Endothelial cell of umbilical vein (primary cell): ENCODE data around the gene BDKRB2. TPM values are rescaled to one million over a fixed set of nuclear protein-coding genes. Genes with fewer than 3 reads are reported as not detected.

ENCODE experiments used
- BruUV-seq: library from RNA; stranded (reverse); fragments of 400-500 nt; replicated peaks from 2 replicates; lab custom pipeline; 2021; lab: Mats Ljungman, UMichigan
- CTCF ChIA-PET: fragments of 300-600, 350-600 bp; sonication (Branson Sonifier 250); formaldehyde crosslinking; loops from one replicate; lab custom pipeline; 2021; ENCODE audit warnings: antibody characterized with exemption, inconsistent platforms; lab: Charles Lee
- POLR2A ChIA-PET: fragments of 300-600, 350-600 bp; sonication (Branson Sonifier 250); formaldehyde crosslinking; loops from one replicate; lab custom pipeline; 2021; ENCODE audit warnings: antibody characterized with exemption, inconsistent platforms; lab: Charles Lee
- DNase-seq: peaks from one replicate; pipeline ENCODE4 v3.0.0-alpha.2; 2011; ENCODE audit warnings: low read depth, low spot score
- FAIRE-seq: peaks from 2 replicates; lab custom pipeline; 2011; peaks lifted over from hg19 to GRCh38; lab: Jason Lieb, UNC
- H2AFZ ChIP-seq: 2 replicates; pipeline ENCODE4 v1.6.0; 2012; ENCODE audit warnings: low read depth, low read length, control low read depth, inconsistent platforms
- H3K27ac ChIP-seq: 2 replicates; pipeline ENCODE4 v1.5.1; 2011; ENCODE audit warnings: low read depth, mild to moderate bottlenecking, control low read depth, low read length, moderate library complexity; ENCODE audit not compliant: insufficient read depth
- H3K27me3 ChIP-seq, 2 experiments: 2 replicates each; pipeline versions ENCODE4 v1.6.0 to v1.6.1; 2011; ENCODE audit warnings: low read length in 2 of 2, mixed read lengths in 1 of 2; ENCODE audit not compliant: control insufficient read depth in 2 of 2, insufficient read depth in 2 of 2
- H3K36me3 ChIP-seq, 2 experiments: 2 replicates in 1 of 2; 3 replicates in 1 of 2; pipeline ENCODE4 v1.5.1; 2011; ENCODE audit warnings: low read length in 2 of 2, mild to moderate bottlenecking in 1 of 2, moderate library complexity in 1 of 2; ENCODE audit not compliant: control insufficient read depth in 2 of 2, insufficient read depth in 2 of 2; ENCODE audit errors: extremely low read depth in 1 of 2
- H3K4me1 ChIP-seq: 3 replicates; pipeline ENCODE4 v1.5.1; 2011; ENCODE audit warnings: mild to moderate bottlenecking, low read length; ENCODE audit not compliant: control insufficient read depth, insufficient read depth; ENCODE audit errors: extremely low read depth
- H3K4me2 ChIP-seq: 2 replicates; pipeline ENCODE4 v1.6.1; 2011; ENCODE audit warnings: low read length, control low read depth, mixed read lengths; ENCODE audit not compliant: insufficient read depth
- H3K4me3 ChIP-seq, 3 experiments: fragments of 200-600 bp in 1 of 3; sonication (generic), shearing (Covaris generic) in 1 of 3; replicated peaks in 1 of 3; 2 replicates each; pipeline ENCODE4 v1.5.1; 2011 to 2016; ENCODE audit warnings: control low read depth in 3 of 3, low read length in 3 of 3, mild to moderate bottlenecking in 2 of 3, inconsistent platforms in 1 of 3, low read depth in 1 of 3, moderate library complexity in 1 of 3; ENCODE audit not compliant: insufficient read depth in 1 of 3
- H3K79me2 ChIP-seq: 2 replicates; pipeline ENCODE4 v1.6.0; 2012; ENCODE audit warnings: low read length, inconsistent platforms; ENCODE audit not compliant: control insufficient read depth, insufficient read depth
- H3K9ac ChIP-seq: replicated peaks from 2 replicates; pipeline ENCODE3; 2011; ENCODE audit warnings: low read length, control low read depth; ENCODE audit not compliant: insufficient read depth; ENCODE audit errors: extremely low read depth
- H3K9me1 ChIP-seq: replicated peaks from 3 replicates; pipeline ENCODE4 v1.6.0; 2011; ENCODE audit warnings: mild to moderate bottlenecking, low read length; ENCODE audit not compliant: control insufficient read depth, insufficient read depth; ENCODE audit errors: extremely low read depth
- H3K9me3 ChIP-seq: replicated peaks from 2 replicates; pipeline ENCODE4 v1.5.1; 2012; ENCODE audit warnings: low read length, inconsistent platforms; ENCODE audit not compliant: control insufficient read depth, insufficient read depth
- H4K20me1 ChIP-seq: replicated peaks from 2 replicates; pipeline ENCODE3; 2011; ENCODE audit warnings: mild to moderate bottlenecking, low read length; ENCODE audit not compliant: control insufficient read depth, insufficient read depth; ENCODE audit errors: extremely low read depth
- EZH2 ChIP-seq: IDR thresholded peaks from 2 replicates; pipeline ENCODE4 v1.6.1; 2012; ENCODE audit warnings: borderline replicate concordance, low read depth, mild to moderate bottlenecking, moderate library complexity, low read length, inconsistent platforms; ENCODE audit not compliant: severe bottlenecking
- FOS ChIP-seq: IDR thresholded peaks from 2 replicates; pipeline ENCODE4 v1.6.1; 2011; ENCODE audit warnings: mild to moderate bottlenecking, low read length, moderate library complexity, borderline replicate concordance; ENCODE audit not compliant: insufficient read depth
- GATA2 ChIP-seq: IDR thresholded peaks from 2 replicates; pipeline ENCODE4 v1.7.0; 2011; ENCODE audit warnings: low read depth, mild to moderate bottlenecking, moderate library complexity, mixed read lengths, low read length; ENCODE audit not compliant: insufficient read length, insufficient read depth
- JUN ChIP-seq: IDR thresholded peaks from 2 replicates; pipeline ENCODE4 v1.6.1; 2011; ENCODE audit warnings: borderline replicate concordance, low read depth; ENCODE audit not compliant: insufficient read length, insufficient read depth
- MAX ChIP-seq: IDR thresholded peaks from 2 replicates; pipeline ENCODE4 v1.6.1; 2011; ENCODE audit not compliant: insufficient read depth, insufficient read length
- MYC ChIP-seq: IDR thresholded peaks from one replicate; pipeline ENCODE4 v1.6.1; 2011; ENCODE audit warnings: mild to moderate bottlenecking, low read depth, low read length
- POLR2A ChIP-seq: IDR thresholded peaks from 2 replicates; pipeline ENCODE4 v1.6.1; 2012; ENCODE audit warnings: low read depth, mild to moderate bottlenecking, control low read depth, low read length
- POLR2AphosphoS5 ChIP-seq: IDR thresholded peaks from 2 replicates; pipeline ENCODE4 v1.6.1; 2012; ENCODE audit warnings: low read depth, mild to moderate bottlenecking, control low read depth, low read length, moderate library complexity; ENCODE audit not compliant: insufficient read depth
- dilution Hi-C: fragments of 300-500 bp; cut with MboI; formaldehyde crosslinking; loops from one replicate; pipeline ENCODE4 v1.15.0; 2019; ENCODE audit warnings: low sequenced_read_pairs; ENCODE audit not compliant: extremely low pct_ligation_motif_present
- intact Hi-C: fragments of 100-400 bp; cut with micrococcal nuclease; formaldehyde crosslinking; loops from one replicate; pipeline ENCODE4 v1.10.0; 2022
- polyA plus RNA-seq, 4 experiments: library from polyadenylated mRNA; depleted of rRNA in 3 of 4; stranded (reverse) in 3 of 4; unstranded in 1 of 4; fragments of >200 nt; gene quantifications; 2 replicates each; pipeline versions ENCODE4 v1.2.1 to v1.2.3, GENCODE V29; 2011 to 2012; ENCODE audit warnings: missing spikeins in 1 of 4
- total RNA-seq: library from RNA; stranded (reverse); gene quantifications from 2 replicates; pipeline ENCODE4 v1.2.3, GENCODE V29; 2021
- TF ChIP-seq, protein P1 (sequence below), 2 donors: IDR thresholded peaks; 1 replicate in 1 of 2; 2 replicates in 1 of 2; pipeline ENCODE4 v1.5.1; 2011; ENCODE audit warnings: low read length in 2 of 2, mild to moderate bottlenecking in 2 of 2, moderate library complexity in 2 of 2, control low read depth in 1 of 2, inconsistent platforms in 1 of 2, low read depth in 1 of 2; ENCODE audit not compliant: insufficient read depth in 1 of 2; ENCODE audit errors: extremely low read depth in 1 of 2

BDKRB2 gene
- total and polyA plus RNA-seq, 2 donors (not counting 3 experiments of a cell fraction or from before 2014, with no cell fraction given), result 0.22 to 0.77 TPM

DNA sequence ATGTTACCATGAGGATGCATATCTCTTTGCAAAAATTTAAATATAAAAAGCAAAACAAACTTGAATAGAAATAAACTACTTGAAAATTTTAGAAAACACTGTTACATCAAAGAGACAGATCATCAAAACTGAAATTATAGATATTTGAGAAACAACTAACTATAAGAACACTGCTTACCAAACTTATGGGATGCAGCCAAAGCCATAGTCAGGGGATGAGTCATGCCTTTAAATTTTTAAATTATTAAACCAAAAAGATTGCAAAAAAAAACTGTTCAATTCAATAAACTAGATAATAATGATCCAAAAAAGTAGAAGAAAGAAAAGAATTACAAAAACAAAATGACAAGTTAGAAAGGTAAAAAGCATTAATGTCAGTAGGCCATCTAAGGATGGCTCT lies 7.5 kb downstream of the BDKRB2 start:
- Histone ChIP-seq H3K27me3 (no peaks in the 10 kb centered on the region), H3K9ac (no peak overlapping the region), H4K20me1 (no peaks in the 10 kb centered on the region), H2AFZ (no peak overlapping the region), H3K4me2 (no peak overlapping the region), H3K79me2 (no peaks in the 10 kb centered on the region), H3K4me3 (no peak overlapping the region), H3K9me1 (no peaks in the 10 kb centered on the region), H3K9me3 (no peaks in the 10 kb centered on the region), H3K36me3 (no peaks in the 10 kb centered on the region), H3K27ac (no peak overlapping the region), H3K4me1 (no peaks in the 10 kb centered on the region)
- TF ChIP-seq MYC (no peak), JUN (no peak), EZH2 (no peak), MAX (no peak), GATA2 (no peak), POLR2A (no peak), FOS (no peak), POLR2AphosphoS5 (no peak)
- TF ChIP-seq, protein P1, sequence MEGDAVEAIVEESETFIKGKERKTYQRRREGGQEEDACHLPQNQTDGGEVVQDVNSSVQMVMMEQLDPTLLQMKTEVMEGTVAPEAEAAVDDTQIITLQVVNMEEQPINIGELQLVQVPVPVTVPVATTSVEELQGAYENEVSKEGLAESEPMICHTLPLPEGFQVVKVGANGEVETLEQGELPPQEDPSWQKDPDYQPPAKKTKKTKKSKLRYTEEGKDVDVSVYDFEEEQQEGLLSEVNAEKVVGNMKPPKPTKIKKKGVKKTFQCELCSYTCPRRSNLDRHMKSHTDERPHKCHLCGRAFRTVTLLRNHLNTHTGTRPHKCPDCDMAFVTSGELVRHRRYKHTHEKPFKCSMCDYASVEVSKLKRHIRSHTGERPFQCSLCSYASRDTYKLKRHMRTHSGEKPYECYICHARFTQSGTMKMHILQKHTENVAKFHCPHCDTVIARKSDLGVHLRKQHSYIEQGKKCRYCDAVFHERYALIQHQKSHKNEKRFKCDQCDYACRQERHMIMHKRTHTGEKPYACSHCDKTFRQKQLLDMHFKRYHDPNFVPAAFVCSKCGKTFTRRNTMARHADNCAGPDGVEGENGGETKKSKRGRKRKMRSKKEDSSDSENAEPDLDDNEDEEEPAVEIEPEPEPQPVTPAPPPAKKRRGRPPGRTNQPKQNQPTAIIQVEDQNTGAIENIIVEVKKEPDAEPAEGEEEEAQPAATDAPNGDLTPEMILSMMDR (IDR thresholded peaks at IDR 0.05; ENCODE audit: extremely low read depth in 1 of 2, insufficient read depth in 1 of 2, low read depth in 1 of 2, low read length in 2 of 2), result no peak
- BruUV-seq, result no TSS peak
- POLR2A ChIA-PET, result no interaction called here
- CTCF ChIA-PET, result no interaction called here
- dilution Hi-C loops (no loop called here), intact Hi-C loops (no loop called here)
- DNase-seq (no peak), FAIRE-seq (no peak)
